HG03045 (cell line): ENCODE results near the gene OSCAR.

Experiments used
- ATAC-seq: cut with Tn5 transposase; IDR thresholded peaks from one replicate; pipeline ENCODE4 v1.9.1; 2021; ENCODE audit warnings: mild to moderate bottlenecking, moderate library complexity; ENCODE audit not compliant: unreplicated experiment

Gene OSCAR

GRCh38 chr19:54095136-54095858 is 5.3 kb downstream of the OSCAR start:
- no peak for ATAC-seq

GRCh38 chr19:54094426-54095000 is 6.1 kb downstream of the OSCAR start:
- ATAC-seq = no peak

GRCh38 chr19:54084410-54084809 is 16.2 kb downstream of the OSCAR start:
- ATAC-seq = no peak

- ATAC-seq = no peak
These were observed 19.6 kb downstream of the OSCAR start, which contains the start of gene TARM1 for GRCh38 chr19:54081032-54081431. TARM1 (minus strand) TSS chr19:54081365; CDS start chr19:54081340, 25 bp downstream.

- ATAC-seq = no peak
These were observed 23.3 kb downstream of the OSCAR start for GRCh38 chr19:54077334-54077733.

GRCh38 chr19:54074851-54075250 is 25.8 kb downstream of the OSCAR start:
- ATAC-seq = no peak

- no peak for ATAC-seq
These were observed 26.8 kb downstream of the OSCAR start for GRCh38 chr19:54073829-54074228.

GRCh38 chr19:54069470-54069869 is 31.1 kb downstream of the OSCAR start:
- no peak for ATAC-seq

- no peak for ATAC-seq
These were observed 37.1 kb downstream of the OSCAR start, which contains the start of gene VSTM1 for GRCh38 chr19:54063350-54064116. VSTM1 (minus strand) TSS chr19:54063897; CDS start chr19:54063777, 120 bp downstream.

GRCh38 chr19:54062643-54063042 is 38.0 kb downstream of the OSCAR start:
- ATAC-seq = no peak

GRCh38 chr19:54047616-54048015 is 53.0 kb downstream of the OSCAR start:
- no peak for ATAC-seq

GRCh38 chr19:54045771-54046170 is 54.8 kb downstream of the OSCAR start:
- no peak for ATAC-seq
